B cell (primary cell): Measurements from ENCODE around the gene WT1. TPM values are rescaled to one million over a fixed set of nuclear protein-coding genes. Genes with fewer than 3 reads are reported as not detected.

Source experiments
- ATAC-seq: fragments of 200-7000 bp; cut with Tn5 transposase; one replicate; pipeline ENCODE4 v1.10.0; 2021; ENCODE audit warnings: low read depth, mild to moderate bottlenecking, moderate number of reproducible peaks, moderate library complexity
- CTCF ChIA-PET: fragments of 350-600 bp; sonication (Branson Sonifier 250); formaldehyde crosslinking; loops from one replicate; lab custom pipeline; 2021; ENCODE audit warnings: antibody characterized with exemption, inconsistent platforms; lab: Charles Lee
- POLR2A ChIA-PET: fragments of 350-600 bp; sonication (Branson Sonifier 250); formaldehyde crosslinking; loops from one replicate; lab custom pipeline; 2021; ENCODE audit warnings: antibody characterized with exemption; lab: Charles Lee
- DNase-seq: peaks from one replicate; pipeline ENCODE4 v3.0.0; 2013
- H2AFZ ChIP-seq: 2 replicates; pipeline ENCODE4 v1.6.1; 2012; ENCODE audit warnings: mild to moderate bottlenecking, low read depth, low read length; ENCODE audit not compliant: insufficient read depth, poor library complexity, severe bottlenecking
- H3K27ac ChIP-seq, 2 donors: 1 replicate in 1 of 2; 2 replicates in 1 of 2; pipeline ENCODE4 v1.5.1; 2012 to 2013; ENCODE audit warnings: low read length in 2 of 2, mild to moderate bottlenecking in 2 of 2, moderate library complexity in 1 of 2
- H3K27me3 ChIP-seq, 4 experiments: fragments of 200-600 bp in 1 of 4; sonication (generic) in 1 of 4; replicated peaks in 1 of 4; 1 replicate in 2 of 4; 2 replicates in 2 of 4; pipeline versions ENCODE4 v1.6.1 to v1.7.0; 2013 to 2016; ENCODE audit warnings: low read length in 3 of 4, mild to moderate bottlenecking in 2 of 4, mixed read lengths in 1 of 4, moderate library complexity in 1 of 4; ENCODE audit not compliant: insufficient read depth in 4 of 4, control insufficient read depth in 3 of 4; ENCODE audit errors: control extremely low read depth in 1 of 4
- H3K36me3 ChIP-seq, 2 experiments: replicated peaks in 1 of 2; 1 replicate in 1 of 2; 2 replicates in 1 of 2; pipeline versions ENCODE4 v1.6.1 to v1.7.1; 2013; ENCODE audit warnings: low read length in 1 of 2; ENCODE audit not compliant: insufficient read depth in 2 of 2, control insufficient read depth in 1 of 2; ENCODE audit errors: control extremely low read depth in 1 of 2, extremely low read depth in 1 of 2
- H3K4me1 ChIP-seq, 2 donors: fragments of 200-600 bp in 1 of 2; sonication (generic) in 1 of 2; 1 replicate in 1 of 2; 2 replicates in 1 of 2; pipeline versions ENCODE4 v1.5.1 to v1.6.1; 2013 to 2017; ENCODE audit warnings: low read length in 2 of 2; ENCODE audit not compliant: control insufficient read depth in 2 of 2, insufficient read depth in 2 of 2
- H3K4me2 ChIP-seq: replicated peaks from 2 replicates; pipeline ENCODE3; 2012; ENCODE audit warnings: mild to moderate bottlenecking, low read depth, low read length; ENCODE audit not compliant: poor library complexity, severe bottlenecking
- H3K4me3 ChIP-seq, 5 experiments: fragments of 200-600 bp in 1 of 5; sonication (generic) in 1 of 5; 1 replicate in 3 of 5; 2 replicates in 2 of 5; pipeline versions ENCODE4 v1.5.1 to v1.7.0; 2011 to 2016; ENCODE audit warnings: low read length in 4 of 5, mild to moderate bottlenecking in 4 of 5, low read depth in 2 of 5, control low read depth in 1 of 5, moderate library complexity in 1 of 5; ENCODE audit not compliant: insufficient read depth in 1 of 5; ENCODE audit errors: control extremely low read depth in 1 of 5, extremely low read depth in 1 of 5
- H3K79me2 ChIP-seq: fragments of 200-600 bp; sonication (generic); one replicate; pipeline ENCODE4 v1.6.0; 2016; ENCODE audit warnings: low read length; ENCODE audit not compliant: control insufficient read depth, insufficient read depth
- H3K9ac ChIP-seq: fragments of 200-600 bp; sonication (generic); 2 replicates; pipeline ENCODE4 v1.6.1; 2017; ENCODE audit warnings: mild to moderate bottlenecking, low read length, moderate library complexity
- H3K9me3 ChIP-seq, 3 donors: one replicate each; pipeline versions ENCODE4 v1.6.1 to v1.7.1; 2013; ENCODE audit warnings: low read length in 2 of 3; ENCODE audit not compliant: control insufficient read depth in 2 of 3, insufficient read depth in 1 of 3; ENCODE audit errors: control extremely low read depth in 1 of 3
- H4K20me1 ChIP-seq: 2 replicates; pipeline ENCODE4 v1.6.0; 2012; ENCODE audit warnings: mild to moderate bottlenecking, low read length; ENCODE audit not compliant: insufficient read depth, control insufficient read depth, poor library complexity, severe bottlenecking
- H3K27ac Mint-ChIP-seq: one replicate; pipeline ENCODE4 v1.8.0; 2021; ENCODE audit warnings: mixed read lengths
- H3K27me3 Mint-ChIP-seq: one replicate; pipeline ENCODE4 v1.8.0; 2021; ENCODE audit warnings: mixed read lengths
- H3K4me1 Mint-ChIP-seq: one replicate; pipeline ENCODE4 v1.8.0; 2021; ENCODE audit warnings: mixed read lengths
- H3K4me3 Mint-ChIP-seq: one replicate; pipeline ENCODE4 v1.8.0; 2021; ENCODE audit warnings: mixed read lengths
- H3K9me3 Mint-ChIP-seq: one replicate; pipeline ENCODE4 v1.8.0; 2022; ENCODE audit warnings: mixed read lengths; ENCODE audit not compliant: insufficient read depth
- CTCF ChIP-seq: fragments of 200-600 bp; IDR thresholded peaks from one replicate; pipeline ENCODE4 v1.8.0; 2022; ENCODE audit warnings: antibody characterized with exemption, mild to moderate bottlenecking
- EZH2 ChIP-seq: IDR thresholded peaks from 2 replicates; pipeline ENCODE4 v1.6.1; 2012; ENCODE audit warnings: borderline replicate concordance, low read depth, mild to moderate bottlenecking, moderate library complexity, low read length; ENCODE audit not compliant: insufficient read depth, poor library complexity, severe bottlenecking
- WGBS: methylation state at CpG from one replicate; pipeline ENCODE4 v1.1.5; 2013; ENCODE audit warnings: missing lambda C conversion rate; ENCODE audit not compliant: insufficient coverage; 5-methylcytosine and 5-hydroxymethylcytosine counted together
- intact Hi-C: fragments of 100-400 bp; cut with micrococcal nuclease; formaldehyde crosslinking; loops from one replicate; pipeline ENCODE4 v1.10.0; 2022
- polyA plus RNA-seq: library from polyadenylated mRNA; depleted of rRNA; stranded (reverse); fragments of >200 nt; gene quantifications from 2 replicates; pipeline ENCODE4 v1.2.3, GENCODE V29; 2012
- total RNA-seq, 2 donors: library from RNA; stranded (reverse); fragments of 120-200 nt in 1 of 2; gene quantifications; 1 replicate in 1 of 2; 2 replicates in 1 of 2; pipeline versions ENCODE4 v1.2.3 to v1.2.4, GENCODE V29; 2013 to 2022

WT1 gene
- total and polyA plus RNA-seq, 2 donors (not counting 1 experiment from before 2014, with no cell fraction given), result not detected

- Histone ChIP-seq H3K4me1 (no peaks in the 10 kb centered on the region), H3K4me2 (no peak overlapping the region), H3K9ac (no peak overlapping the region), H3K27ac (no peak overlapping the region), H3K9me3 (no peaks in the 10 kb centered on the region), H3K27me3 (no peaks in the 10 kb centered on the region), H3K4me3 (no peak overlapping the region), H4K20me1 (no peaks in the 10 kb centered on the region), H3K79me2 (no peaks in the 10 kb centered on the region), H3K36me3 (no peaks in the 10 kb centered on the region), H2AFZ (no peak overlapping the region)
- no peak for TF ChIP-seq CTCF
- no peak for TF ChIP-seq EZH2
- WGBS, result 100% methylated on average over 1 of the region's 3 CpGs
- intact Hi-C loops, result no loop called here
- ATAC-seq (no peak), DNase-seq (no peak)
- H3K27ac Mint-ChIP-seq, result no peak overlapping the region
- H3K27me3 Mint-ChIP-seq, result peaks cover 16% of the 10 kb centered on the region
- ChIA-PET POLR2A (no interaction called here), CTCF (no interaction called here)
- H3K4me3 Mint-ChIP-seq, result no peak overlapping the region
- H3K4me1 Mint-ChIP-seq, result no peaks in the 10 kb centered on the region
- no peaks in the 10 kb centered on the region for H3K9me3 Mint-ChIP-seq
These were observed 91.9 kb downstream of the WT1 start for GRCh38 chr11:32343325-32344008.

- POLR2A ChIA-PET, result no interaction called here
- 40% methylated on average over 1 of the region's 10 CpGs for WGBS
- no peaks in the 10 kb centered on the region for H3K4me1 Mint-ChIP-seq
- no peak for DNase-seq
- intact Hi-C loops, result no loop called here
- no peak for ATAC-seq
- Histone ChIP-seq H3K9ac (no peak overlapping the region), H3K4me2 (no peak overlapping the region), H4K20me1 (no peaks in the 10 kb centered on the region), H3K36me3 (no peaks in the 10 kb centered on the region), H3K4me3 (no peak overlapping the region), H2AFZ (no peak overlapping the region), H3K27me3 (no peaks in the 10 kb centered on the region), H3K4me1 (no peaks in the 10 kb centered on the region), H3K9me3 (no peaks in the 10 kb centered on the region), H3K79me2 (no peaks in the 10 kb centered on the region), H3K27ac (no peak overlapping the region)
- TF ChIP-seq CTCF (no peak), EZH2 (no peak)
- H3K4me3 Mint-ChIP-seq, result no peak overlapping the region
- no peak overlapping the region for H3K27ac Mint-ChIP-seq
- no peaks in the 10 kb centered on the region for H3K9me3 Mint-ChIP-seq
- H3K27me3 Mint-ChIP-seq, result peaks cover 15% of the 10 kb centered on the region
- CTCF ChIA-PET, result no interaction called here
These were observed 93.4 kb downstream of the WT1 start for GRCh38 chr11:32341620-32342613.
